Loucy (cell line): ENCODE results near the gene CAMK1D.

Experiments used
- EZH2phosphoT487 ChIP-seq: fragments of 200-600 bp; IDR thresholded peaks from 2 replicates; pipeline ENCODE4 v1.6.1; 2018; ENCODE audit warnings: antibody characterized with exemption, mild to moderate bottlenecking, moderate library complexity, borderline replicate concordance
- TF ChIP-seq, protein P1 (sequence below): fragments of 200-600 bp; sonication (generic); conservative IDR thresholded peaks from 2 replicates; pipeline ENCODE4 v1.5.1; 2014; ENCODE audit warnings: mild to moderate bottlenecking, antibody characterized with exemption, low read length

DNA sequence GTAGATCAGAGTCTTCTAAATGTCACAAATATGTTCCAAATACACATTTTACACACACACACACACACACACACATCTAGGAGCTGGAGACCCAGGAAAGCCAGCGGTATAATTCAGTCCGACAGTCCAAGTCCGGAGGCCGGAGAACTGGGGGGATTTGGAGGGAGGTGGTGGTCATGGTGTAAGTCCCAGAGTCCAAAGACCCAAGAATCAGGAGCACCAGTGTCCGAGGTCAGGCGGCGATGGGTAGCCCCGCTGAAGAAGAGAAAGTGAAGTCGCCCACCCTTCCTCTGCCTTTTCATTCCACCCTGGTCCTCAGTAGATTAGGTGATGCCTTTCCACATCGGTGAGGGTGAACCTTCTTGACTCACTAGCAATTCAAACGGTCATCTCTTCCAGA is 154.8 kb downstream of the CAMK1D start:
- TF ChIP-seq, protein P1, sequence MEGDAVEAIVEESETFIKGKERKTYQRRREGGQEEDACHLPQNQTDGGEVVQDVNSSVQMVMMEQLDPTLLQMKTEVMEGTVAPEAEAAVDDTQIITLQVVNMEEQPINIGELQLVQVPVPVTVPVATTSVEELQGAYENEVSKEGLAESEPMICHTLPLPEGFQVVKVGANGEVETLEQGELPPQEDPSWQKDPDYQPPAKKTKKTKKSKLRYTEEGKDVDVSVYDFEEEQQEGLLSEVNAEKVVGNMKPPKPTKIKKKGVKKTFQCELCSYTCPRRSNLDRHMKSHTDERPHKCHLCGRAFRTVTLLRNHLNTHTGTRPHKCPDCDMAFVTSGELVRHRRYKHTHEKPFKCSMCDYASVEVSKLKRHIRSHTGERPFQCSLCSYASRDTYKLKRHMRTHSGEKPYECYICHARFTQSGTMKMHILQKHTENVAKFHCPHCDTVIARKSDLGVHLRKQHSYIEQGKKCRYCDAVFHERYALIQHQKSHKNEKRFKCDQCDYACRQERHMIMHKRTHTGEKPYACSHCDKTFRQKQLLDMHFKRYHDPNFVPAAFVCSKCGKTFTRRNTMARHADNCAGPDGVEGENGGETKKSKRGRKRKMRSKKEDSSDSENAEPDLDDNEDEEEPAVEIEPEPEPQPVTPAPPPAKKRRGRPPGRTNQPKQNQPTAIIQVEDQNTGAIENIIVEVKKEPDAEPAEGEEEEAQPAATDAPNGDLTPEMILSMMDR = no peak
- TF ChIP-seq EZH2phosphoT487 = no peak
